ENCODE results near the gene ALX1. TPM values are rescaled to one million over a fixed set of nuclear protein-coding genes. Genes with fewer than 3 reads are reported as not detected.

The ALX1 gene
- total RNA-seq, 1 experiment from 2014 or later: 2.1 TPM

- no peak overlapping the region for H3K27ac ChIP-seq (ENCODE audit: insufficient read length, low read depth, low read length)
- no peak overlapping the region for H3K4ac ChIP-seq (ENCODE audit: low read depth, low read length)
- no peak overlapping the region for H3K4me3 Mint-ChIP-seq
- H3K9ac ChIP-seq (ENCODE audit: extremely low read depth, insufficient read length, low read length): no peak overlapping the region
- no peak overlapping the region for H3K14ac ChIP-seq (ENCODE audit: insufficient read depth, low read length)
- no peaks in the 10 kb centered on the region for H4K20me1 ChIP-seq (ENCODE audit: control insufficient read depth, insufficient read depth, insufficient read length)
- TF ChIP-seq CTCF (conservative IDR thresholded peaks at IDR 0.05): no peak
- H3K23me2 ChIP-seq (ENCODE audit: insufficient read length, low read depth, low read length, poor library complexity, severe bottlenecking): no peaks in the 10 kb centered on the region
- no peak overlapping the region for H2BK5ac ChIP-seq (ENCODE audit: insufficient read length, low read length)
- no peak overlapping the region for H2AFZ ChIP-seq (ENCODE audit: low read length)
- H3K27ac Mint-ChIP-seq: no peak overlapping the region
- no peak overlapping the region for H4K5ac ChIP-seq (ENCODE audit: insufficient read length, low read depth, low read length)
- no peaks in the 10 kb centered on the region for H3K79me2 ChIP-seq (ENCODE audit: insufficient read depth, low read length)
- WGBS (ENCODE audit: extremely low coverage, insufficient read length, low lambda C conversion rate): no CpG with 5 or more reads among the region's 2 CpGs
- H2BK12ac ChIP-seq (ENCODE audit: insufficient read length, low read depth, low read length): no peak overlapping the region
- no peaks in the 10 kb centered on the region for H3K9me3 ChIP-seq (ENCODE audit: control insufficient read depth, low read depth, low read length)
- no peak overlapping the region for H3K23ac ChIP-seq (ENCODE audit: insufficient read length, low read depth, low read length)
- H2AK5ac ChIP-seq (ENCODE audit: insufficient read length, low read length): no peak overlapping the region
- no peak overlapping the region for H2BK20ac ChIP-seq (ENCODE audit: low read depth, low read length, poor library complexity, severe bottlenecking)
- H2BK120ac ChIP-seq (ENCODE audit: low read depth, low read length, poor library complexity, severe bottlenecking): no peak overlapping the region
- H3K4me1 Mint-ChIP-seq: peaks cover 0 to 4% of the 10 kb centered on the region in 2 experiments; a peak in 2 of 4 replicates
- H3K36me3 Mint-ChIP-seq (ENCODE audit: insufficient read depth in 1 of 3, low read depth in 3 of 3): no peaks in the 10 kb centered on the region
- no peak overlapping the region for H3K4me2 ChIP-seq (ENCODE audit: insufficient read depth, insufficient read length, low read length)
- no peak overlapping the region for H4K91ac ChIP-seq (ENCODE audit: insufficient read length, low read depth, low read length)
- no peak for DNase-seq
- H3K79me1 ChIP-seq (ENCODE audit: insufficient read depth, low read depth, low read length, poor library complexity, severe bottlenecking): no peaks in the 10 kb centered on the region
- H3K27me3 Mint-ChIP-seq (ENCODE audit: low read depth): no peaks in the 10 kb centered on the region
- H4K8ac ChIP-seq (replicated peaks; ENCODE audit: insufficient read length, low read depth, low read length): no peak overlapping the region
- no peak overlapping the region for H3T11ph ChIP-seq (ENCODE audit: low read length)
- no peak overlapping the region for H3K18ac ChIP-seq (ENCODE audit: insufficient read length, low read depth, low read length)
- no peaks in the 10 kb centered on the region for H3K4me1 ChIP-seq (ENCODE audit: insufficient read depth, low read length)
- no peak overlapping the region for H2BK15ac ChIP-seq (ENCODE audit: low read depth, low read length)
- no peaks in the 10 kb centered on the region for H3K9me3 Mint-ChIP-seq
- H3K27me3 ChIP-seq (ENCODE audit: insufficient read depth, low read length): no peaks in the 10 kb centered on the region
- H3K56ac ChIP-seq (ENCODE audit: insufficient read length, low read depth, low read length): no peak overlapping the region
Measured at GRCh38 chr12:85325442-85325841, 45.4 kb downstream of the ALX1 start.

Measured in H9 (cell line).